Measurements from ENCODE around the gene FGF9. TPM values are rescaled to one million over a fixed set of nuclear protein-coding genes. Genes with fewer than 3 reads are reported as not detected.

The FGF9 gene
- total and polyA plus RNA-seq, 2 of the 8 experiments (the other 6 are each of a cell fraction or from before 2014, with no cell fraction given): 0.02 TPM; not detected in 1

DNA sequence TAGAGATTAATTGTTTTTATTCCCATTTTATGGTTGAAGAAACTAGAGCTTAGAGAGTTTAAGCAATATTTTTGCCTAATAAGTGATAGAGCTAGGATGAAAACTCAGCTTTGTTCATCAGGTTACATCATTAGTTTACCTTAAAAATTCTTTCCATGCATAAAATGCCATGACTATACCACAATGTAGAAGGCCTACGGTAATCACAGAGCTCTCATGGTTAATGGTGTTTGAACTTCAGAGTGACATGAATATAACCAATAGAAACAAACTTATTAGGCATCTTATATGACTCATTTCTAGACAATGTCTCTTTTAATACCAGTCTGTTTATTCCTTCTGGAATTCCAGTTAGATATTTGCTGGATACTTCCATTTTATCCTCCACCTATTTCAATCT is 78.5 kb downstream of the FGF9 start (continued):
- TF ChIP-seq, protein P1, sequence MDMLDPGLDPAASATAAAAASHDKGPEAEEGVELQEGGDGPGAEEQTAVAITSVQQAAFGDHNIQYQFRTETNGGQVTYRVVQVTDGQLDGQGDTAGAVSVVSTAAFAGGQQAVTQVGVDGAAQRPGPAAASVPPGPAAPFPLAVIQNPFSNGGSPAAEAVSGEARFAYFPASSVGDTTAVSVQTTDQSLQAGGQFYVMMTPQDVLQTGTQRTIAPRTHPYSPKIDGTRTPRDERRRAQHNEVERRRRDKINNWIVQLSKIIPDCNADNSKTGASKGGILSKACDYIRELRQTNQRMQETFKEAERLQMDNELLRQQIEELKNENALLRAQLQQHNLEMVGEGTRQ (IDR thresholded peaks at IDR 0.05; ENCODE audit: low read length): no peak
- no peak for TF ChIP-seq FOSL1 (IDR thresholded peaks at IDR 0.05; ENCODE audit: insufficient read depth, low read depth, low read length)
- TF ChIP-seq POLR2A (IDR thresholded peaks at IDR 0.05; ENCODE audit: control extremely low read depth in 1 of 2, low read depth in 2 of 2, low read length in 2 of 2): no peak
- TF ChIP-seq, protein P2, sequence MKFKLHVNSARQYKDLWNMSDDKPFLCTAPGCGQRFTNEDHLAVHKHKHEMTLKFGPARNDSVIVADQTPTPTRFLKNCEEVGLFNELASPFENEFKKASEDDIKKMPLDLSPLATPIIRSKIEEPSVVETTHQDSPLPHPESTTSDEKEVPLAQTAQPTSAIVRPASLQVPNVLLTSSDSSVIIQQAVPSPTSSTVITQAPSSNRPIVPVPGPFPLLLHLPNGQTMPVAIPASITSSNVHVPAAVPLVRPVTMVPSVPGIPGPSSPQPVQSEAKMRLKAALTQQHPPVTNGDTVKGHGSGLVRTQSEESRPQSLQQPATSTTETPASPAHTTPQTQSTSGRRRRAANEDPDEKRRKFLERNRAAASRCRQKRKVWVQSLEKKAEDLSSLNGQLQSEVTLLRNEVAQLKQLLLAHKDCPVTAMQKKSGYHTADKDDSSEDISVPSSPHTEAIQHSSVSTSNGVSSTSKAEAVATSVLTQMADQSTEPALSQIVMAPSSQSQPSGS (IDR thresholded peaks at IDR 0.05; ENCODE audit: low read length): no peak
- no peak for TF ChIP-seq KDM1A (IDR thresholded peaks at IDR 0.05; ENCODE audit: borderline replicate concordance, low read length)
- TF ChIP-seq JUN (IDR thresholded peaks at IDR 0.05; ENCODE audit: low read depth, low read length): no peak

All from H1 (cell line).